Measurements from ENCODE around the gene B3GNT8.
"Not testable (repeated sequence)": the region's sequence is repeated elsewhere in the genome, so short reads cannot be mapped to it uniquely, and the experiment has no call there.

B3GNT8 gene

GRCh38 chr19:41413947-41414346, 13.2 kb downstream of the B3GNT8 start:
- no peak for DNase-seq

GRCh38 chr19:41412953-41413352, 14.2 kb downstream of the B3GNT8 start:
- no peak for DNase-seq

- no peak for DNase-seq
These were observed 15.3 kb downstream of the B3GNT8 start for GRCh38 chr19:41411968-41412265.

GRCh38 chr19:41411100-41411967, 15.8 kb downstream of the B3GNT8 start:
- DNase-seq = no peak

GRCh38 chr19:41410336-41411054, 16.7 kb downstream of the B3GNT8 start:
- DNase-seq = no peak

GRCh38 chr19:41409288-41409687, 17.9 kb downstream of the B3GNT8 start:
- no peak for DNase-seq

GRCh38 chr19:41408846-41409245, 18.3 kb downstream of the B3GNT8 start:
- DNase-seq = not testable (repeated sequence)

- no peak for DNase-seq
These were observed 18.9 kb downstream of the B3GNT8 start for GRCh38 chr19:41408256-41408655.

GRCh38 chr19:41407271-41407670, 19.9 kb downstream of the B3GNT8 start:
- DNase-seq = no peak

GRCh38 chr19:41405776-41406175, 21.4 kb downstream of the B3GNT8 start:
- DNase-seq = no peak

GRCh38 chr19:41403181-41403970, 23.8 kb downstream of the B3GNT8 start:
- no peak for DNase-seq

GRCh38 chr19:41402010-41402409, 25.2 kb downstream of the B3GNT8 start:
- DNase-seq = no peak

GRCh38 chr19:41401483-41401882, 25.7 kb downstream of the B3GNT8 start:
- no peak for DNase-seq

- no peak for DNase-seq
These were observed 27.6 kb downstream of the B3GNT8 start for GRCh38 chr19:41399525-41399924.

- DNase-seq = no peak
These were observed 28.1 kb downstream of the B3GNT8 start for GRCh38 chr19:41399091-41399490.

- no peak for DNase-seq
These were observed 28.6 kb downstream of the B3GNT8 start for GRCh38 chr19:41398598-41398997.

- DNase-seq = no peak
These were observed 29.1 kb downstream of the B3GNT8 start for GRCh38 chr19:41398050-41398418.

GRCh38 chr19:41397086-41398049, 29.8 kb downstream of the B3GNT8 start, which contains the start of the genes BCKDHA and EXOSC5:
Gene BCKDHA (plus strand): TSS chr19:41397818. CDS start chr19:41397828, 10 bp downstream.
Gene EXOSC5 (minus strand): TSS chr19:41397359. CDS start chr19:41397328, 31 bp downstream.
- DNase-seq = peak; percentile 99 to 100

GRCh38 chr19:41395355-41395754, 31.8 kb downstream of the B3GNT8 start:
- no peak for DNase-seq

GRCh38 chr19:41392775-41393174, 34.4 kb downstream of the B3GNT8 start:
- no peak for DNase-seq

GRCh38 chr19:41391618-41392017, 35.6 kb downstream of the B3GNT8 start:
- DNase-seq = no peak

GRCh38 chr19:41386442-41386841, 40.7 kb downstream of the B3GNT8 start:
- DNase-seq = no peak

All from NCI-H446 (cell line).